Smooth muscle cell (in vitro differentiated cells): ENCODE results near the gene JPH4. TPM values are rescaled to one million over a fixed set of nuclear protein-coding genes. Genes with fewer than 3 reads are reported as not detected.

Experiments
- DNase-seq: peaks from one replicate; lab custom pipeline; 2025; ENCODE audit not compliant: unreplicated experiment; lab: John Stamatoyannopoulos, UW
- H2AFZ ChIP-seq: fragments of 200-600 bp; sonication (generic); 2 replicates; pipeline ENCODE4 v1.6.0; 2016; ENCODE audit warnings: antibody characterized with exemption, low read depth, mild to moderate bottlenecking
- H3F3A ChIP-seq: fragments of 200-600 bp; sonication (generic); 2 replicates; pipeline ENCODE4 v1.6.0; 2017; ENCODE audit warnings: antibody characterized with exemption, low read depth
- H3K27ac ChIP-seq: fragments of 200-600 bp; sonication (generic); 2 replicates; pipeline ENCODE4 v1.5.1; 2016; ENCODE audit warnings: low read depth, mild to moderate bottlenecking
- H3K27me3 ChIP-seq: fragments of 200-600 bp; sonication (generic); 2 replicates; pipeline ENCODE4 v1.6.1; 2016; ENCODE audit warnings: low read depth, mild to moderate bottlenecking
- H3K36me3 ChIP-seq: fragments of 200-600 bp; sonication (generic); 2 replicates; pipeline ENCODE4 v1.5.1; 2016; ENCODE audit warnings: low read depth
- H3K4me1 ChIP-seq: fragments of 200-600 bp; sonication (generic); 2 replicates; pipeline ENCODE4 v1.5.1; 2016; ENCODE audit warnings: low read depth
- H3K4me2 ChIP-seq: fragments of 200-600 bp; sonication (generic); 2 replicates; pipeline ENCODE4 v1.6.0; 2016; ENCODE audit warnings: mild to moderate bottlenecking
- H3K4me3 ChIP-seq: fragments of 200-600 bp; sonication (generic); 2 replicates; pipeline ENCODE4 v1.5.1; 2016; ENCODE audit warnings: mild to moderate bottlenecking
- H3K79me2 ChIP-seq: fragments of 200-600 bp; sonication (generic); 2 replicates; pipeline ENCODE4 v1.6.0; 2016; ENCODE audit warnings: low read depth, mild to moderate bottlenecking
- H3K9ac ChIP-seq: fragments of 200-600 bp; sonication (generic); 2 replicates; pipeline ENCODE4 v1.6.0; 2016; ENCODE audit warnings: low read depth
- H3K9me3 ChIP-seq: fragments of 200-600 bp; sonication (generic); replicated peaks from 2 replicates; pipeline ENCODE4 v1.5.1; 2016; ENCODE audit warnings: low read depth
- H4K20me1 ChIP-seq: fragments of 200-600 bp; sonication (generic); 2 replicates; pipeline ENCODE4 v1.6.0; 2016; ENCODE audit warnings: low read depth
- CTCF ChIP-seq: fragments of 200-600 bp; sonication (generic); IDR thresholded peaks from 2 replicates; pipeline ENCODE4 v1.5.1; 2017; ENCODE audit warnings: borderline replicate concordance, mild to moderate bottlenecking, antibody characterized with exemption; ENCODE audit not compliant: insufficient read depth, poor library complexity, severe bottlenecking
- WGBS: methylation state at CpG from one replicate; pipeline ENCODE4 v1.1.7; 2016; ENCODE audit warnings: low lambda C conversion rate; 5-methylcytosine and 5-hydroxymethylcytosine counted together
- polyA plus RNA-seq: library from polyadenylated mRNA; unstranded; fragments of >200 nt; fragmentation: Nextera tagmentation; extraction: Ambion mirVana; gene quantifications from 2 replicates; pipeline ENCODE4 v1.2.1, GENCODE V29; 2016
- total RNA-seq: library from RNA; depleted of rRNA; stranded (reverse); fragments of >200 nt; gene quantifications from 2 replicates; pipeline ENCODE4 v1.2.3, GENCODE V29; 2014

The JPH4 gene
- total RNA-seq (0.54 and 2.4 TPM in 2 replicates), polyA plus RNA-seq (not detected in 2 replicates)

- no peaks in the 10 kb centered on the region for H3K9me3 ChIP-seq
- H3K4me1 ChIP-seq: no peaks in the 10 kb centered on the region
- no peak within 1 kb of the TSS for H3K27ac ChIP-seq
- H3K79me2 ChIP-seq: no peaks in the 10 kb centered on the region
- H3K4me2 ChIP-seq: peak within 1 kb of the TSS; percentile 74
- peak within 1 kb of the TSS; percentile 21 for H3K4me3 ChIP-seq
- TF ChIP-seq CTCF: no peak
- no peaks in the 10 kb centered on the region for H3K36me3 ChIP-seq
- DNase-seq: no peak
- no peaks in the 10 kb centered on the region for H4K20me1 ChIP-seq
- H3K27me3 ChIP-seq: peaks cover 57% of the 10 kb centered on the region
- 19% methylated on average over 9 of the region's 18 CpGs for WGBS
- no peak within 1 kb of the TSS for H2AFZ ChIP-seq
- H3F3A ChIP-seq: no peaks in the 10 kb centered on the region
- no peak within 1 kb of the TSS for H3K9ac ChIP-seq
Observed at GRCh38 chr14:23578560-23579310, at the start of gene JPH4. TSS of gene JPH4 (minus strand) at chr14:23578790. CDS start at chr14:23577453, 1,337 bp downstream.

GRCh38 chr14:23627961-23628360, 49.4 kb upstream of the JPH4 start:
- Histone ChIP-seq H3F3A (no peaks in the 10 kb centered on the region), H3K9me3 (peaks cover 5% of the 10 kb centered on the region), H2AFZ (no peak overlapping the region), H3K36me3 (no peaks in the 10 kb centered on the region), H3K79me2 (no peaks in the 10 kb centered on the region), H3K4me1 (peaks cover 4% of the 10 kb centered on the region), H3K27me3 (no peaks in the 10 kb centered on the region), H3K9ac (no peak overlapping the region), H3K27ac (no peak overlapping the region), H3K4me2 (no peak overlapping the region), H3K4me3 (no peak overlapping the region), H4K20me1 (no peaks in the 10 kb centered on the region)
- 69% methylated on average over 6 of the region's 6 CpGs for WGBS
- DNase-seq: no peak
- TF ChIP-seq CTCF: no peak

- H2AFZ ChIP-seq: no peak overlapping the region
- H4K20me1 ChIP-seq: no peaks in the 10 kb centered on the region
- peaks cover 5% of the 10 kb centered on the region for H3K9me3 ChIP-seq
- no peak overlapping the region for H3K4me2 ChIP-seq
- H3F3A ChIP-seq: no peaks in the 10 kb centered on the region
- no peaks in the 10 kb centered on the region for H3K27me3 ChIP-seq
- DNase-seq: no peak
- no peak overlapping the region for H3K27ac ChIP-seq
- H3K36me3 ChIP-seq: no peaks in the 10 kb centered on the region
- H3K9ac ChIP-seq: no peak overlapping the region
- TF ChIP-seq CTCF: no peak
- H3K79me2 ChIP-seq: no peaks in the 10 kb centered on the region
- H3K4me3 ChIP-seq: no peak overlapping the region
- peaks cover 4% of the 10 kb centered on the region for H3K4me1 ChIP-seq
Observed at GRCh38 chr14:23626946-23627345, 48.4 kb upstream of the JPH4 start.
